IPS DF 6.9 (cell line): Measurements from ENCODE around the gene MLLT1.

Source experiments
- DNase-seq: peaks from one replicate; pipeline ENCODE4 v3.0.0-alpha.2; 2013; ENCODE audit warnings: low read depth, low spot score
- H3K27ac ChIP-seq: one replicate; pipeline ENCODE4 v1.5.1; 2013; ENCODE audit warnings: low read length, control low read depth
- H3K27me3 ChIP-seq: 2 replicates; pipeline ENCODE4 v1.6.1; 2013; ENCODE audit warnings: mild to moderate bottlenecking, low read length; ENCODE audit not compliant: control insufficient read depth, insufficient read depth
- H3K36me3 ChIP-seq: 2 replicates; pipeline ENCODE4 v1.6.1; 2013; ENCODE audit warnings: low read length; ENCODE audit not compliant: control insufficient read depth, insufficient read depth
- H3K4me1 ChIP-seq: 2 replicates; pipeline ENCODE4 v1.6.1; 2013; ENCODE audit warnings: low read length; ENCODE audit not compliant: control insufficient read depth, insufficient read depth
- H3K4me3 ChIP-seq: 2 replicates; pipeline ENCODE4 v1.5.1; 2013; ENCODE audit warnings: mild to moderate bottlenecking, low read length
- H3K9me3 ChIP-seq: 2 replicates; pipeline ENCODE4 v1.6.1; 2013; ENCODE audit warnings: low read length, inconsistent platforms; ENCODE audit not compliant: control insufficient read depth, insufficient read depth
- WGBS: extraction: QIAGEN DNeasy Blood & Tissue Kit; methylation state at CpG from one replicate; pipeline ENCODE4 v1.1.7; 2013; ENCODE audit warnings: mixed read lengths, missing lambda C conversion rate; ENCODE audit not compliant: insufficient read length, insufficient coverage; 5-methylcytosine and 5-hydroxymethylcytosine counted together

Gene MLLT1

DNA sequence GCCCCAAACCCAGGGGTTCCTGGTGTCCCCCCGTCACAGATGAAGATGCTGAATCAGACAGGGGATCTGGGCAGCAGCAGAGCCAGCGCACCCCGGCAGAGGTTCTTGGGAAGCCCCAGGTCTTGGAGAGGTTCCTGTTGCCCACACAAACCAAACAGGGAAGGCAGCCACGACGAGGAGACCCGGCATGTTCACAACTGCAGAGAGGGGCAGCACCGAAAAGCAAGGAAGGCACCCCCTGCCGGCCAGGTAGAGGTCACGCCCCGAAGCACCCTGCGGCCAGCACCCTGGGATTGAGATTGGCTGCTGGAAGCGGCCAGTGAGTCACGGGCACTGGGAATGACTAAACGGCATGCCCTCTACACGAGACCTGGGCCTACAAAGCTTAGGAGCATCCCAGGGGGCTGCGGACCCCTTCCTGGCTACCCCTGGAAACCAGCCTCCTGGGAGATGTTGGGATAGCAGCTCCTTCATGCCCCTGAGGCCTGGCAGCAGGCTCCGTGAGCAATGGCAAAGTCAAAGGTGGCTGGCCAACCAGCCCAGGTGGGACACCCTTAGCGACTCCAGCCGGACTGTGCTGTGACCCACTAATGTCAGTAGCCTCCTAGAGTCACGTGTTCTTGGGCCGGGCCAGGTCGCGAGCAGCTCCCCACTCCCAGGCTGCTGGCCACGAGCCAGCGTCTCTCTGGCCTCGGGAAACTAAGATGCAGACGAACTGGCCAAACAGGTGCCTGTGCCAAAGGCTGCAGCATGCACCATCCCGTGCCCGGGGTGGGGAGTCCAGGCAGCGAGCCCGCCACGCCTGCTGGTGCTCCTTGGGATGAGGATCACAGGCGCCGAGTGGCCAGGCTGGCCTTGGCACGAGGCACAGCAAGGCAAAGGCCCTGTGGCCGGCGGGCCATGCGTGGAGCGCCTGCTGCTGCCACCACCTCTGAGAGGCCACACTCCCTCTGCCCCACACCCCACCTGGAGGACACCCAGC lies 43.2 kb downstream of the MLLT1 start:
- Histone ChIP-seq H3K4me1 (no peaks in the 10 kb centered on the region; the same call in 1 of the 2 replicates), H3K36me3 (no peaks in the 10 kb centered on the region; the same call in 1 of the 2 replicates), H3K27ac (no peak overlapping the region), H3K9me3 (no peaks in the 10 kb centered on the region), H3K4me3 (no peak overlapping the region), H3K27me3 (no peaks in the 10 kb centered on the region)
- no CpG with 5 or more reads among the region's 39 CpGs for WGBS
- no peak for DNase-seq

- WGBS, result no CpG with 5 or more reads among the region's 26 CpGs
- Histone ChIP-seq H3K27me3 (no peaks in the 10 kb centered on the region), H3K4me3 (no peak overlapping the region), H3K4me1 (no peaks in the 10 kb centered on the region; the same call in 1 of the 2 replicates), H3K36me3 (peaks cover under 1% of the 10 kb centered on the region), H3K9me3 (no peaks in the 10 kb centered on the region), H3K27ac (no peak overlapping the region)
- no peak for DNase-seq
Observed at GRCh38 chr19:6235031-6235951, 44.5 kb downstream of the MLLT1 start.

GRCh38 chr19:6234527-6234926 lies 45.2 kb downstream of the MLLT1 start:
- H3K27ac ChIP-seq, result no peak overlapping the region
- no peak for DNase-seq
- H3K4me3 ChIP-seq, result no peak overlapping the region
- H3K4me1 ChIP-seq, result no peaks in the 10 kb centered on the region
- peaks cover 8% of the 10 kb centered on the region for H3K36me3 ChIP-seq
- H3K9me3 ChIP-seq, result no peaks in the 10 kb centered on the region
- H3K27me3 ChIP-seq, result no peaks in the 10 kb centered on the region
- WGBS, result no CpG with 5 or more reads among the region's 8 CpGs

DNA sequence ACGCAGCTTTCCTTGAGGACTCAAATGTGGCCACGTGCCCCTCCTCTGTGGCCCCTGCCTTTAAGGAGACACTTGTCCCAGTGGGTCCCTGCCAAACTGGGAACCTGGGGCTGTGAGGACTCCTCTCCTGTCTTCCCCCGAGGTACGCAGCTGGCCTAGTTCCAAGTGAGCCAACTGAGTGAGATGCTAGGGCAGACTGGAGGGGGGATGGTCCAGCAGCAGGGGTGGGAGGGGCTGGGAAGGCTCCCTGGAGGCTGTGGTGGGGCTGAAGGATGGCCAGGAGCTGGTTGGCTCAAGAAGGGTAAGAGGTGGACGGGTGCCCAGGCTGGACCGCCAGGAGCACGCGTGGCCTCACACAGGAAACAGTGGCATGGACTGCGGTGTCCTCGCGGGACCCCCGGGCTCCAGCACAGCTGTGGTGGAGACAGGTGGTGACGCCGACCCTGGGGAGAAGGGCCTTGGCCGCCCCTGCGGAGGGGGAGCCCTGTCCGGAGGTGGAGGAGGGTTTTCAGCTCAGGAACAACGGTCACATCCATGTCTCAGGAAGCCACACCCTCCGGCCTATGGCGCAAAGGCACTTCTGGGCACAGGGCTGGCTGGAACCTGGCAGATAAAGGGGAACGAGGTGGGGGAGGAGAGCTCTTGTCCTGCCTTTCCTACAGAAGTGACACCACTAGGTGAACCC lies 45.8 kb downstream of the MLLT1 start:
- Histone ChIP-seq H3K4me1 (no peaks in the 10 kb centered on the region), H3K27ac (no peak overlapping the region), H3K9me3 (no peaks in the 10 kb centered on the region), H3K4me3 (no peak overlapping the region), H3K36me3 (peaks cover 10% of the 10 kb centered on the region), H3K27me3 (no peaks in the 10 kb centered on the region)
- WGBS, result no CpG with 5 or more reads among the region's 21 CpGs
- no peak for DNase-seq

GRCh38 chr19:6233056-6233826 lies 46.5 kb downstream of the MLLT1 start:
- no CpG with 5 or more reads among the region's 30 CpGs for WGBS
- H3K9me3 ChIP-seq, result no peaks in the 10 kb centered on the region
- H3K27me3 ChIP-seq, result no peaks in the 10 kb centered on the region
- H3K27ac ChIP-seq, result no peak overlapping the region
- peaks cover 10% of the 10 kb centered on the region for H3K36me3 ChIP-seq
- no peaks in the 10 kb centered on the region for H3K4me1 ChIP-seq
- DNase-seq, result no peak
- H3K4me3 ChIP-seq, result no peak overlapping the region

DNA sequence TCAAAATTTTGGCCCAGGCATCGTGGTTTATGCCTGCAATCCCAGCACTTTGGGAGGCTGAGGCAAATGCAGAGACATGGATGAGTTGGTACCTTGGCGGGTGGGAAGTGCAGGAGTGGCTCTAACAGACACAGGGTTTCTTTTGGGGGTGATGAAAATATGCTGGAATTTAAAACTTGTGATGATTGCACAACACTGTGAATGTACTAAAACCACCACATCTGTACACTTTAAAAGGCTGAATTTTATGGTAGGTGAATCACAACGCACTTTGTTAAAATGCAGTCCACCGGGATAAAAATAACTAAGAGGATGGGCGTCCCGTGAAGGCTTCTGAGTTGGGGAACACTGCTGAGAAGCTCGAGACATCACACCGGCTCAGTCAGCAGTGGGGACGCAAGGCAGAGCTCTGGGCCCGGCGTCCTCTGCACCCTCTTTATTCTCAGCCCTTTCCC lies 47.1 kb downstream of the MLLT1 start:
- no peaks in the 10 kb centered on the region for H3K27me3 ChIP-seq
- no peaks in the 10 kb centered on the region for H3K9me3 ChIP-seq
- H3K4me1 ChIP-seq, result no peaks in the 10 kb centered on the region
- H3K4me3 ChIP-seq, result no peak overlapping the region
- no peak for DNase-seq
- H3K36me3 ChIP-seq, result peaks cover 10% of the 10 kb centered on the region
- WGBS, result no CpG with 5 or more reads among the region's 11 CpGs
- no peak overlapping the region for H3K27ac ChIP-seq

- Histone ChIP-seq H3K4me1 (no peaks in the 10 kb centered on the region), H3K27ac (no peak overlapping the region), H3K36me3 (peaks cover 20% of the 10 kb centered on the region), H3K9me3 (no peaks in the 10 kb centered on the region), H3K4me3 (no peak overlapping the region), H3K27me3 (no peaks in the 10 kb centered on the region)
- no CpG with 5 or more reads among the region's 17 CpGs for WGBS
- DNase-seq, result no peak
Observed at GRCh38 chr19:6230991-6231448, 48.8 kb downstream of the MLLT1 start.

DNA sequence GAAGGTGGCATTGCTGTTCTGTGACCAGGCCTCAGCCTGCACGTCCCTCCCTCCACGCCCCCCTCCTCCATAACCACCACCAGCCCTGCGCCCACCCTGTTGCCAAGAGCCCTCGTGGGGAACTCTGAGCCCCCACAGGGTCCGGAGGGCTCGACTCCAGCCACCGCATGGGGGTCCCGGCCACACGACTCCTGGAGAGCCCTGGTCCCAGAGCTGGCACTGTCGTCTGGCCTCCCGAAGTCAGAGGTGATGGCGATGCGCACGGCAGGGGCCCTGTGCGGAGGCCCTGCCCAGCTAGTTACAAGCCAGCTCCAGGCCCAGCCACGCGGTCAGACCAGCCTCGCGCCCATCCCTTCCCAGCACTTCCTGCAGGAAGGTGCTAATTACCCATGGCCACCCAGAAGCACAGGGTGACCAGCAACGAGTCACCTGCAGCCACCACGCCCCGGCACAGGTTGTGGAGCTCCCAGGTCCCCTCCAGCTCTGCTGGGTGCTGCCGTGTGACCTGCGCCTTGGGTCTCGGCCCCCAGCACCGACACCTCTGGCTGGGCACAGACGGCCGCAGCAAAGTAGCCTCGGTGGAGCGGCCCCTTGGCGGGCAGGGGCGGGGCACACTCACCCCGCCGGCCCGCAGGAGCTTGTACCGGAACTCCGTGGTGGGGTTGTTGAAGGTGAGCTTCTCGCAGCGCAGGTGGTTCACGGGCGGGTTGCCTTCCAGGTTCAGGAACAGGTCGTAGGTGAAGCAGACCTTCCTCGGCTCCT lies 49.6 kb downstream of the MLLT1 start:
- peaks cover 22% of the 10 kb centered on the region for H3K36me3 ChIP-seq
- no peaks in the 10 kb centered on the region for H3K9me3 ChIP-seq
- H3K4me3 ChIP-seq, result no peak overlapping the region
- no CpG with 5 or more reads among the region's 43 CpGs for WGBS
- H3K27ac ChIP-seq, result no peak overlapping the region
- no peak for DNase-seq
- no peaks in the 10 kb centered on the region for H3K27me3 ChIP-seq
- H3K4me1 ChIP-seq, result no peaks in the 10 kb centered on the region
